Ovary (tissue), 3 donors: ENCODE data around the gene PCYT1A.

ENCODE experiments used
- CTCF ChIP-seq, 3 donors: fragments of 450-650 bp in 2 of 3; fragments of 200-600 bp in 1 of 3; IDR thresholded peaks; one replicate each; pipeline versions ENCODE4 v1.5.1 to v1.8.0; 2016 to 2022; ENCODE audit warnings: antibody characterized with exemption in 3 of 3, mild to moderate bottlenecking in 1 of 3
- POLR2A ChIP-seq: fragments of 450-650 bp; IDR thresholded peaks from one replicate; pipeline ENCODE4 v1.6.1; 2017; ENCODE audit warnings: antibody characterized with exemption, mild to moderate bottlenecking, moderate library complexity
- donor health status: DM: no; HTN: no; CAD: no.

GRCh38 chr3:196336319-196337145 is 49.0 kb upstream of the PCYT1A start:
- TF ChIP-seq CTCF (IDR thresholded peaks at IDR 0.05) (no peak), POLR2A (no peak)
